ENCODE results near the gene OR9G4.

OR9G4 gene

DNA sequence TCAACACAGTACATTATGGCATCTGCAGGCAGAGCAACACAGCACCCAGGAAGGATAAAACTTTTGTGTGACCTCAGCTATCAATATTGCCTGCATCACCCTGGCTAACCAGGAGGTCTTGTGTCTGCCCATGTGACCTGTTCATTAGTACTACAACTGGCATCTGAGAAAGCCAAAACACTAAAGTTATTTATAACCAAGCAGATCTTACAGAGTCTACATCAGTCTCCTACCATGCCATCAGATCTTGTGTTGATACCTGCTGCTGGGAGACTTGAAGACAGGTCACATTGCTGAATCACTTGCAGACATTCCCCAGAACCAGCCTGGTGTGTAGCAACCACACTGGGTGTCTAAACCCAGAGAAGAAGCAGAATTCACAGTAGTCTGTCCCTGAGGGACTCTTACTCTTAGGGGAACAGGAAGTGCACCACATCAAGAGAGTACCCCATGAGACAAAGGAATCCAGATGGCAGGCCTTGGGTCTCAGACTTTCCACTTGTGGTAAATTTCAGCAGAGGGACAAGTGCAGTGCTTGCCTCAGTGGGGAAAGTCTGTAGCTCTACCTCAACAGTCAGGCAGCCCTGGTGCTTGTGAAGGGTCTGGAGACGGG is 42.6 kb downstream of the OR9G4 start:
- TF ChIP-seq CTBP1 (IDR thresholded peaks at IDR 0.05; ENCODE audit: borderline replicate concordance) (no peak), ARNT (IDR thresholded peaks at IDR 0.05) (no peak), FOXM1 (IDR thresholded peaks at IDR 0.05; ENCODE audit: borderline replicate concordance) (no peak), NFRKB (IDR thresholded peaks at IDR 0.05) (no peak), LEF1 (IDR thresholded peaks at IDR 0.05; ENCODE audit: borderline replicate concordance) (no peak), HDGF (IDR thresholded peaks at IDR 0.05; ENCODE audit: borderline replicate concordance) (no peak), SP1 (IDR thresholded peaks at IDR 0.05) (no peak), BHLHE40 (IDR thresholded peaks at IDR 0.05; ENCODE audit: borderline replicate concordance) (no peak), ZNF384 (IDR thresholded peaks at IDR 0.05) (no peak), FOXK2 (IDR thresholded peaks at IDR 0.05) (no peak), ELF4 (IDR thresholded peaks at IDR 0.05) (no peak), SUZ12 (IDR thresholded peaks at IDR 0.05) (no peak), L3MBTL2 (conservative IDR thresholded peaks at IDR 0.05) (no peak), FOXA1 (IDR thresholded peaks at IDR 0.05) (no peak), TARDBP (IDR thresholded peaks at IDR 0.05) (no peak)
- TF ChIP-seq, protein P1, sequence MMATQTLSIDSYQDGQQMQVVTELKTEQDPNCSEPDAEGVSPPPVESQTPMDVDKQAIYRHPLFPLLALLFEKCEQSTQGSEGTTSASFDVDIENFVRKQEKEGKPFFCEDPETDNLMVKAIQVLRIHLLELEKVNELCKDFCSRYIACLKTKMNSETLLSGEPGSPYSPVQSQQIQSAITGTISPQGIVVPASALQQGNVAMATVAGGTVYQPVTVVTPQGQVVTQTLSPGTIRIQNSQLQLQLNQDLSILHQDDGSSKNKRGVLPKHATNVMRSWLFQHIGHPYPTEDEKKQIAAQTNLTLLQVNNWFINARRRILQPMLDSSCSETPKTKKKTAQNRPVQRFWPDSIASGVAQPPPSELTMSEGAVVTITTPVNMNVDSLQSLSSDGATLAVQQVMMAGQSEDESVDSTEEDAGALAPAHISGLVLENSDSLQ (IDR thresholded peaks at IDR 0.05): no peak
- DNase-seq (ENCODE audit: extremely low spot score): no peak
- ChIA-PET POLR2A (no interaction called here), CTCF (no interaction called here)

DNA sequence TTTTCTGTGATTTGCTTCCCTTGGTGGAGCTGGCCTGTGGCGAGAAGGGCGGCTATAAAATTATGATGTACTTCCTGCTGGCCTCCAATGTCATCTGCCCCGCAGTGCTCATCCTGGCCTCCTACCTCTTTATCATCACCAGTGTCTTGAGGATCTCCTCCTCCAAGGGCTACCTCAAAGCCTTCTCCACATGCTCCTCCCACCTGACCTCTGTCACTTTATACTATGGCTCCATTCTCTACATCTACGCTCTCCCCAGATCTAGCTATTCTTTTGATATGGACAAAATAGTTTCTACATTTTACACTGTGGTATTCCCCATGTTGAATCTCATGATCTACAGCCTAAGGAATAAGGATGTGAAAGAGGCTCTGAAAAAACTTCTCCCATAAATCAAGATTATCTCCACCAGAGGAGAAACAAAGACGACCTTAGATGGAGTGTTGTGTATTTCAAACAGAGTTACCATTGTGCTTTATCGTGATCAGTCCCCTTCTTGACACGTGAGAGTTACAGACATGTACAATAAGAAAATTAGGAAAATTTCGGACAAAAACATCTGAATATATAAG is 47.5 kb downstream of the OR9G4 start:
- ChIA-PET POLR2A (no interaction called here), CTCF (no interaction called here)
- no peak for DNase-seq (ENCODE audit: extremely low spot score)
- TF ChIP-seq TARDBP (IDR thresholded peaks at IDR 0.05) (no peak), FOXM1 (IDR thresholded peaks at IDR 0.05; ENCODE audit: borderline replicate concordance) (no peak), NFRKB (IDR thresholded peaks at IDR 0.05) (no peak), HDGF (IDR thresholded peaks at IDR 0.05; ENCODE audit: borderline replicate concordance) (no peak), SP1 (IDR thresholded peaks at IDR 0.05) (no peak), CTBP1 (IDR thresholded peaks at IDR 0.05; ENCODE audit: borderline replicate concordance) (no peak), ELF4 (IDR thresholded peaks at IDR 0.05) (no peak), L3MBTL2 (conservative IDR thresholded peaks at IDR 0.05) (no peak), ZNF384 (IDR thresholded peaks at IDR 0.05) (no peak), FOXK2 (IDR thresholded peaks at IDR 0.05) (no peak), LEF1 (IDR thresholded peaks at IDR 0.05; ENCODE audit: borderline replicate concordance) (no peak), SUZ12 (IDR thresholded peaks at IDR 0.05) (no peak), BHLHE40 (IDR thresholded peaks at IDR 0.05; ENCODE audit: borderline replicate concordance) (no peak), FOXA1 (IDR thresholded peaks at IDR 0.05) (no peak), ARNT (IDR thresholded peaks at IDR 0.05) (no peak)
- TF ChIP-seq, protein P1 (IDR thresholded peaks at IDR 0.05): no peak

DNA sequence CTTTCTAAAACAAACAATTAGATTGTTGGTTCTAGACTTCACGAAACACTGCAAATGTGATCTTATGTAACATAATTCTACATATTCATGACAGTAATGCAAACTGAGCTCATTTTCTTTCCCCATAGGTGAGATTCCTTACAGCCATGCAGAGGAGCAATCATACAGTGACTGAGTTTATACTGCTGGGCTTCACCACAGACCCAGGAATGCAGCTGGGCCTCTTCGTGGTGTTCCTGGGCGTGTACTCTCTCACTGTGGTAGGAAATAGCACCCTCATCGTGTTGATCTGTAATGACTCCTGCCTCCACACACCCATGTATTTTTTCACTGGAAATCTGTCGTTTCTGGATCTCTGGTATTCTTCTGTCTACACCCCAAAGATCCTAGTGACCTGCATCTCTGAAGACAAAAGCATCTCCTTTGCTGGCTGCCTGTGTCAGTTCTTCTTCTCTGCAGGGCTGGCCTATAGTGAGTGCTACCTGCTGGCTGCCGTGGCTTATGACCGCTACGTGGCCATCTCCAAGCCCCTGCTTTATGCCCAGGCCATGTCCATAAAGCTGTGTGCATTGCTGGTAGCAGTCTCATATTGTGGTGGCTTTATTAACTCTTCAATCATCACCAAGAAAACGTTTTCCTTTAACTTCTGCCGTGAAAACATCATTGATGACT is 48.1 kb downstream of the OR9G4 start:
- POLR2A ChIA-PET: no interaction called here
- no peak for DNase-seq (ENCODE audit: extremely low spot score)
- TF ChIP-seq HDGF (IDR thresholded peaks at IDR 0.05; ENCODE audit: borderline replicate concordance): no peak
- no peak for TF ChIP-seq ZNF384 (IDR thresholded peaks at IDR 0.05)
- no peak for TF ChIP-seq FOXA1 (IDR thresholded peaks at IDR 0.05)
- no peak for TF ChIP-seq FOXM1 (IDR thresholded peaks at IDR 0.05; ENCODE audit: borderline replicate concordance)
- no peak for TF ChIP-seq FOXK2 (IDR thresholded peaks at IDR 0.05)
- no peak for TF ChIP-seq NFRKB (IDR thresholded peaks at IDR 0.05)
- no peak for TF ChIP-seq CTBP1 (IDR thresholded peaks at IDR 0.05; ENCODE audit: borderline replicate concordance)
- TF ChIP-seq L3MBTL2 (conservative IDR thresholded peaks at IDR 0.05): no peak
- no peak for TF ChIP-seq ELF4 (IDR thresholded peaks at IDR 0.05)
- no peak for TF ChIP-seq BHLHE40 (IDR thresholded peaks at IDR 0.05; ENCODE audit: borderline replicate concordance)
- TF ChIP-seq TARDBP (IDR thresholded peaks at IDR 0.05): no peak
- TF ChIP-seq LEF1 (IDR thresholded peaks at IDR 0.05; ENCODE audit: borderline replicate concordance): no peak
- CTCF ChIA-PET: no interaction called here

DNA sequence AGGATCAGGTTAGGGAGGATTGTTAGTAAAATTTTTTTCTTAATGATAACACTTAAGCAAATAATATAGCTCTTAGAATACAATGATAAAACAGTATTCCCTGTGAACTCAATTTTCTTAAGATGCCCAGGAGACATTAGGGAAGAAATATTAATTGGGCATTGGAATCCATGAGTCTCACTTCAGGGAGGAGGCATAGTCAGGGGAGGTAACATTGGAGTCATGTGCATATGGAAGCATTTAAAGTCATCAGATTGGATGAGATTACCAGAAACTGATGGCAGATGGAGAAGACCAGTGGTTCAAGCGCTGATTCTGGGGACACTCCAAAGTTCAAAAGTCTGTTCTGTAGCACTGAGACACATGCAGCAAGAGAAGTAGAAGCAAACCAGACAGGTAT is 49.7 kb downstream of the OR9G4 start, which contains the start of gene OR9G1:
TSS of gene OR9G1 (plus strand) at position 301 of the 400 bp plus-strand sequence. CDS start 1,293 bp downstream, outside the sequence.
- POLR2A ChIA-PET: no interaction called here
- CTCF ChIA-PET: no interaction called here

More for the DNA sequence above, 49.7 kb downstream of the OR9G4 start, which contains the start of gene OR9G1:
- no peak for DNase-seq (ENCODE audit: extremely low spot score)
- TF ChIP-seq LEF1 (IDR thresholded peaks at IDR 0.05; ENCODE audit: borderline replicate concordance) (no peak), SUZ12 (IDR thresholded peaks at IDR 0.05) (no peak), FOXK2 (IDR thresholded peaks at IDR 0.05) (no peak), ELF4 (IDR thresholded peaks at IDR 0.05) (no peak), SP1 (IDR thresholded peaks at IDR 0.05) (no peak), BHLHE40 (IDR thresholded peaks at IDR 0.05; ENCODE audit: borderline replicate concordance) (no peak), FOXM1 (IDR thresholded peaks at IDR 0.05; ENCODE audit: borderline replicate concordance) (no peak), TARDBP (IDR thresholded peaks at IDR 0.05) (no peak), ARNT (IDR thresholded peaks at IDR 0.05) (no peak), NFRKB (IDR thresholded peaks at IDR 0.05) (no peak), FOXA1 (IDR thresholded peaks at IDR 0.05) (no peak), HDGF (IDR thresholded peaks at IDR 0.05; ENCODE audit: borderline replicate concordance) (no peak), ZNF384 (IDR thresholded peaks at IDR 0.05) (no peak), L3MBTL2 (conservative IDR thresholded peaks at IDR 0.05) (no peak), CTBP1 (IDR thresholded peaks at IDR 0.05; ENCODE audit: borderline replicate concordance) (no peak)
- TF ChIP-seq, protein P1 (IDR thresholded peaks at IDR 0.05): no peak

Data from HEK293T (cell line).